Suprapubic skin (tissue), 4 donors: ENCODE measurements around the gene FOLH1. TPM values are rescaled to one million over a fixed set of nuclear protein-coding genes. Genes with fewer than 3 reads are reported as not detected.
"Not testable (repeated sequence)": the region's sequence is repeated elsewhere in the genome, so short reads cannot be mapped to it uniquely, and the experiment has no call there.

Experiments used
- DNase-seq, 2 donors: peaks; one replicate each; pipeline ENCODE4 v3.0.0-alpha.2; 2019; ENCODE audit warnings: low spot score in 2 of 2
- H3K27ac ChIP-seq: fragments of 200-600 bp; sonication (generic); one replicate; pipeline ENCODE4 v1.5.1; 2019
- H3K27me3 ChIP-seq: fragments of 200-600 bp; sonication (generic); one replicate; pipeline ENCODE4 v1.5.1; 2019
- H3K36me3 ChIP-seq: fragments of 200-600 bp; sonication (generic); one replicate; pipeline ENCODE4 v1.5.1; 2019
- H3K4me1 ChIP-seq: fragments of 200-600 bp; sonication (generic); one replicate; pipeline ENCODE4 v1.5.1; 2019
- H3K4me3 ChIP-seq: fragments of 200-600 bp; sonication (generic); one replicate; pipeline ENCODE4 v1.5.1; 2019; ENCODE audit warnings: mild to moderate bottlenecking
- H3K9me3 ChIP-seq: fragments of 200-600 bp; sonication (generic); one replicate; pipeline ENCODE4 v1.5.1; 2019
- EP300 ChIP-seq: sonication (generic); formaldehyde crosslinking; IDR thresholded peaks from one replicate; pipeline ENCODE4 v1.6.1; 2017; ENCODE audit warnings: antibody characterized with exemption
- POLR2A ChIP-seq, 2 donors: fragments of 450-650 bp; IDR thresholded peaks; one replicate each; pipeline ENCODE4 v1.6.1; 2017; ENCODE audit warnings: antibody characterized with exemption in 2 of 2, mild to moderate bottlenecking in 2 of 2, moderate library complexity in 2 of 2
- POLR2AphosphoS5 ChIP-seq, 3 donors: sonication (generic); formaldehyde crosslinking; IDR thresholded peaks; one replicate each; pipeline ENCODE4 v1.6.1; 2017; ENCODE audit warnings: antibody characterized with exemption in 3 of 3
- WGBS: methylation state at CpG from one replicate; pipeline ENCODE4 v1.1.5; 2018; 5-methylcytosine and 5-hydroxymethylcytosine counted together
- total RNA-seq, 4 donors: library from RNA; depleted of rRNA; stranded (reverse); fragments of >200 nt; gene quantifications; one replicate each; pipeline ENCODE4 v1.1.0, GENCODE V29; 2016
- TF ChIP-seq, protein P1 (sequence below), 2 donors: fragments of 200-600 bp in 1 of 2; fragments of 450-650 bp in 1 of 2; sonication (generic) in 1 of 2; IDR thresholded peaks; one replicate each; pipeline ENCODE4 v1.5.1; 2016 to 2019; ENCODE audit warnings: antibody characterized with exemption in 2 of 2, mild to moderate bottlenecking in 1 of 2, moderate library complexity in 1 of 2

Gene FOLH1
- total RNA-seq, 4 donors from 2014 or later: 0.64 to 2.6 (median 1.5) TPM

DNA sequence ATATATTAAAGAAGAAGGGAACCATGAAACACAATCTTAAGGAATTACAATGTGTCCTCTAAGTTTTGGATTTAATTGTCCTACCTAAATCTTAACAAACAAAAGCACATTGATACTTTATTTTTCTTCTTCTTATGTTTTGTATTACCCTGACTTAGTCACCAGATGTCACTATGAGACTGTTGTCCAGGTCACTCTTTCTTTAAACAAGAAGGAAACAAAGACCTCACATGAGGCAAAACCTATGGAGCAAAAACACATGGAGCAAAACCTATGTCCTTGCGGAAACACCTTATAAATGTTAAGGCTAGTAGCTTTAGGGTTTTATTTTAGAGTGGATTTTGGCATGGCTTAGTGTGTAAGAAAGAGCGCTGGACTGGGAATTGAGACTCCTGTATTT, 20.7 kb upstream of the FOLH1 start:
- H3K9me3 ChIP-seq, DNase-seq, H3K4me1 ChIP-seq: not testable (repeated sequence)

DNA sequence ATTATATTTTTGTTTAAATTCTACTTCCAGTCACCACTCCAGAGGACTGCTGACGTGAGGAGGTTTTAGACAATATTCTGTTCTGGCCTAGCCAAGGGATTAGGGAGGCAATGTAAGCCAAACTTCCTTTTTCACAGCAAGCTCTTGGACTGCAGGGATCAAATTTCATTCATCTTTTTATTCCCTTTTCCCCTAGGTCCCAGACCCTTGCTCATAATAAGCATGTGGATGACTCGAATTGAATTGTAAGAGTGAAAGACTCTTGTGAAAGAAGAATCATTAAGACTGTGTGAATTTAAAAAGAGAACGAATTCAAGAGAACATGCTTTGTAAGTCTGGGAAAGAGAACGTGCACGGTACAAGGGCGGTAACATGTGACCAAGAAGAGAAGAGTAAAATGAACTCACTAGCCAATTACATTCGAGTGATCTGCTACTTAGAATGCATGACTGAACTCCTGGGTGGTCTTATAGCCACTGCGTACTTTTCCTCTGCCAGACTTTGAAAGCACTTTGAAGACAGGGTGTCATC, 16.9 kb upstream of the FOLH1 start:
- not testable (repeated sequence) for H3K9me3 ChIP-seq, H3K27me3 ChIP-seq, H3K27ac ChIP-seq, H3K4me1 ChIP-seq, H3K36me3 ChIP-seq, H3K4me3 ChIP-seq, DNase-seq
- 68% methylated on average over 8 of the region's 8 CpGs for WGBS

More for the DNA sequence above, 20.7 kb upstream of the FOLH1 start:
- not testable (repeated sequence) for H3K4me3 ChIP-seq, H3K27ac ChIP-seq, H3K27me3 ChIP-seq, H3K36me3 ChIP-seq
- WGBS: 57% methylated on average over 2 of the region's 2 CpGs
- TF ChIP-seq, protein P1, sequence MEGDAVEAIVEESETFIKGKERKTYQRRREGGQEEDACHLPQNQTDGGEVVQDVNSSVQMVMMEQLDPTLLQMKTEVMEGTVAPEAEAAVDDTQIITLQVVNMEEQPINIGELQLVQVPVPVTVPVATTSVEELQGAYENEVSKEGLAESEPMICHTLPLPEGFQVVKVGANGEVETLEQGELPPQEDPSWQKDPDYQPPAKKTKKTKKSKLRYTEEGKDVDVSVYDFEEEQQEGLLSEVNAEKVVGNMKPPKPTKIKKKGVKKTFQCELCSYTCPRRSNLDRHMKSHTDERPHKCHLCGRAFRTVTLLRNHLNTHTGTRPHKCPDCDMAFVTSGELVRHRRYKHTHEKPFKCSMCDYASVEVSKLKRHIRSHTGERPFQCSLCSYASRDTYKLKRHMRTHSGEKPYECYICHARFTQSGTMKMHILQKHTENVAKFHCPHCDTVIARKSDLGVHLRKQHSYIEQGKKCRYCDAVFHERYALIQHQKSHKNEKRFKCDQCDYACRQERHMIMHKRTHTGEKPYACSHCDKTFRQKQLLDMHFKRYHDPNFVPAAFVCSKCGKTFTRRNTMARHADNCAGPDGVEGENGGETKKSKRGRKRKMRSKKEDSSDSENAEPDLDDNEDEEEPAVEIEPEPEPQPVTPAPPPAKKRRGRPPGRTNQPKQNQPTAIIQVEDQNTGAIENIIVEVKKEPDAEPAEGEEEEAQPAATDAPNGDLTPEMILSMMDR (IDR thresholded peaks at IDR 0.05): peak in 1 of 2 donors; percentile 11

DNA sequence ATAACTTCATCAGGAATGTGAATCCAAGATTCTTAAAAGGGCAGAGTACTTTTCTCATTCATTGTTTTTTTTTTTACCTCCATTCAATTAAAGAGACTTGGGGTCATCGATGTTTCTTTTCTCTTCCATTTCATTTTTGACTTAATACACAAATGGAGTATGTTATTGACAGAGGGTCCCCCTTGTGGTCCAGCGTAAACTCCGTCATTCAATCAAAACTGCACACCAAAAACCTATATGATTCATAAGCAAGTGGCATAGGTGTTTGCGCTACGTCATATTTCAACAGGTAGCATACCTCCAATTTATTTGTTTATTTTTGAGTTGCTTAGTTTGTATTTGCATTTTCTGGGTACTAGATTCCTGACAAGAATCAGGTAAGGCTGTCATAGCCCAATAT, 12.7 kb upstream of the FOLH1 start:
- Histone ChIP-seq H3K27me3 (no peaks in the 10 kb centered on the region), H3K4me3 (no peak overlapping the region), H3K4me1 (no peaks in the 10 kb centered on the region), H3K9me3 (no peaks in the 10 kb centered on the region), H3K36me3 (no peaks in the 10 kb centered on the region), H3K27ac (no peak overlapping the region)
- TF ChIP-seq POLR2AphosphoS5 (IDR thresholded peaks at IDR 0.05) (no peak), EP300 (no peak), POLR2A (IDR thresholded peaks at IDR 0.05) (no peak)
- TF ChIP-seq, protein P1 (IDR thresholded peaks at IDR 0.05): no peak
- no peak for DNase-seq
- 82% methylated on average over 5 of the region's 5 CpGs for WGBS

DNA sequence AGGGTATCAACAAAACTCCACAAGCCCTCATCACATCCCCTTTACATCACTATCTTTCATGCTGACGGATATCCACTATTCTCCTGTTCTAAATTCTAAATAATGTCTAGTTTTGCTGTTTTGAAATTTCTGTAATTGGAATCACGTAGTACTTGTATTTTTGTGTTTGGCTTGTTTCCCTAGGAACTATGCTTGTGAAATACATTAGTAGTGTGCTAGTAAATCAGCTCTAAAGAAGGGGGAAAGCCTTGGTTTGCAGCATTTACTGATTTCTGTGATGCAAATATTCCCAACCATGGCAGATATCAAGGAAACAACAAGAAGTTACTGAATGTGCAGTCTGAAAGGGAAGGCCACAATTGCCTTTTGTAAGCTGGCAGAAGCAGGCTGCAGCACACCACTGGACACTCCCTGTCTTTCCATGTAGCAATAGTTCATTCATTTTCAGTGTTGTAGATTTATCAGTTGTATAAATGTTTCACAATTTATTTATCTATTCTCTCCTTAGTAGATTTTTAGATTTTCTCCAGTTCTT, 4.7 kb upstream of the FOLH1 start:
- WGBS: 67% methylated on average over 2 of the region's 2 CpGs
- TF ChIP-seq EP300: no peak
- H3K36me3 ChIP-seq: no peaks in the 10 kb centered on the region
- no peak overlapping the region for H3K27ac ChIP-seq
- peaks cover 3% of the 10 kb centered on the region for H3K27me3 ChIP-seq
- DNase-seq: no peak
- peaks cover 4% of the 10 kb centered on the region for H3K4me1 ChIP-seq
- H3K9me3 ChIP-seq: no peaks in the 10 kb centered on the region
- H3K4me3 ChIP-seq: no peak overlapping the region

DNA sequence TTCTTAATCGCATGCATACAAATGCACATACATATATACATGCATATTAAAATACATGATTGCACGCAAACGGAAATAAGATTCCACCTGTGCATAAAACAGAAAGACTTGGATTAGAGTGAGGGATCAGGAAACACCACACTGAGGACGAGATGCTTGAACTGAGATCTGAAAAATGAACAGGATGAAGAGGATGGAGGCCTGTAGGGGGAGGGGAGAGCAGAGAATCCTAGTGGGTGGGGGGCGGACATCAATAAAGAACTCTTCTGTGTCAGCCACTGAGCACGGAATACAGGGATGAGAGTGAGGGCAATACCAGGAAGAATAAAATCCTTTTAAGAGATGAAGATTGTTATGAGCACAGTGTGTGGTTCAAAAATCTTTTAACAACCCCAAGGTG, 1.4 kb downstream of the FOLH1 start:
- H3K27ac ChIP-seq, H3K4me1 ChIP-seq, H3K4me3 ChIP-seq, H3K9me3 ChIP-seq, H3K36me3 ChIP-seq, H3K27me3 ChIP-seq, DNase-seq: not testable (repeated sequence)
- 80% methylated on average over 6 of the region's 6 CpGs for WGBS

DNA sequence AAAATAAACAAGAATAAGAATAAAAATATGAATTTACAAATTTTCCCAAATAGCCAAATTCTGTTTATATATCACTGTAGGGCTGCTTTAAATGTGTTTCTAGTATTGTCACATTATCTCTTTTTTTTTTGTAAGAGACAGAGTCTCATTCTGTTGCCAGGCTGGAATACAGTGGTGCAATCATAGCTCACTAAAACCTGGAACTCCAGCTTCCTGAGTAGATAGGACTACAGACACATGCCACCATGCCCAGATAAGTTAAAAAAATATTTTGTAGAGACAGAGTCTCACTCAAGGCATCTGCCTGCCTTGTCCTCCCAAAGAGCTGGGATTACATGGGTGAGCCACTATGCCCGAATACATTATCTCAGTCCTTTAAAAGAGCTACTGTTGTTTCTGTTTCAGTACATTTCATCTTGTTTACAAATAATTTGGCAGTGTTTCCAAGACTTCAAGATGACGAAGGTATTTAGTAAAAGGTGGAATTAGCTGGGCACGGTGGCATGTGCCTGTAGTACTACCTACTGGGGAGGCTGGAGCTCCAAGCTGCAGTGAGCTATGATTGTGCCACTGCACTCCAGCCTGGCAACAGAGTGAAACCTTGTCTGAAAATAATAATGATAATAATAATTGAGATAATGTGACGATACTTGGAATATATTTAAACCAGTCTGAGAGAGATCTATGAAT, 6.0 kb downstream of the FOLH1 start:
- TF ChIP-seq POLR2A (IDR thresholded peaks at IDR 0.05) (no peak), EP300 (no peak), POLR2AphosphoS5 (IDR thresholded peaks at IDR 0.05) (no peak)
- TF ChIP-seq, protein P1 (IDR thresholded peaks at IDR 0.05): no peak
- Histone ChIP-seq H3K27ac (no peak overlapping the region), H3K27me3 (no peaks in the 10 kb centered on the region), H3K9me3 (no peaks in the 10 kb centered on the region), H3K36me3 (no peaks in the 10 kb centered on the region), H3K4me1 (no peaks in the 10 kb centered on the region), H3K4me3 (no peak overlapping the region)
- no peak for DNase-seq
- WGBS: 81% methylated on average over 4 of the region's 4 CpGs

DNA sequence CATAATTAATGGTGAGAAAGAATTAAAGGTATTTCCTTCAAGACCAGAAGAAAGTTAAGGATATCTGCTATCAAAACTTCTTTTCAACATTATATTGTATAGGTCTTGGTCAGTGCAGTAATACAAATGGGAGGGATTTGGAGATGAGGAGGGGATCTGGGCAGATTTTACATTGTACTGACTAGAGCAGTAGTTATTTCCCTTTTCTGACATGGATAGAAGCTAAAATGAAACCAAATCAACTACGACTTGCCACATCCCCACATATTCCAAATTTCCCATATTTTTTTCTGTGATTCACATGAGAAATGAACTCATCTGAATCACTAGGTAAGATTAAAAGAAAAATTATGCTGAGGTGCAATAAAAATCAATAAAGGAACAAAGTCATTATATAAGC, 11.6 kb downstream of the FOLH1 start:
- H3K27ac ChIP-seq: not testable (repeated sequence)
- WGBS: 67% methylated on average over 1 of the region's 1 CpG

DNA sequence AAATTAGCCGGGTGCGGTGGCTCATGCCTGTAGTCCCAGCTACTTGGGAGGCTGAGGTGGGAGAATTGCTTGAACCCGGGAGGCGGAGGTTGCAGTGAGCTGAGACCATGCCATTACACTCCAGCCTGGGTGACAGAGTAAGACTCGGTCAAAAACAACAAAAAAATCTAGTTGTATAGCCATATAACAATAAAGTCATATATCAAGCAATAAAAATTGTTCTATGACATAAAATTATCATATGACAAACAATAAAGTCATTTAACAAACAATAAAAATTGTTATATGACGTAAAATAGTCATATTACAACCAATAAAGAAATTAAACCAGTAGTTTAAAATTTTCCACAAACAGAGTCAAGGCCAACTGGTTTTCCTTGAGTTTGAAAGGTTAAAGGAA, 12.4 kb downstream of the FOLH1 start:
- not testable (repeated sequence) for H3K36me3 ChIP-seq, H3K27ac ChIP-seq, H3K4me3 ChIP-seq, H3K9me3 ChIP-seq, H3K4me1 ChIP-seq, DNase-seq, H3K27me3 ChIP-seq
- WGBS: 89% methylated on average over 6 of the region's 6 CpGs

More for the DNA sequence above, 11.6 kb downstream of the FOLH1 start:
- not testable (repeated sequence) for H3K36me3 ChIP-seq, H3K4me3 ChIP-seq, H3K27me3 ChIP-seq, H3K4me1 ChIP-seq, H3K9me3 ChIP-seq, DNase-seq

DNA sequence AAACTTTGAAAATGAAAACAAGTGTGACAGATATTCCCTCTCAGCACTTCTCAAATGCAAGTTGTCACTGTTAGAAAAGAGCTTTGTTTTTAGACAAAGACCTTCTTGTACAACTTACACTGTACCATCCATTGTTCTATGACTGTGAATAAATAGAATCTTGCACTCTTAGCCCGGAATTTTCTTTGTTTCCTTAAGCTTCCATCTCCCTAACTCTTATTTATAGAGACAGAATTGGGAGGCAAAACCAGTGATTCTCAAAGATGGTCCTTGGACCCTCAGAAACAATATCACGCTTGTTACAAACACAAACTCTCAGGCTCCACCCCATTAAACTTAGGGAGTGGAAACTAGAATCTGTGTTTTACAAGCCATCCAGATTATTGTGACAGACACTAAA, 18.1 kb downstream of the FOLH1 start:
- not testable (repeated sequence) for DNase-seq, H3K36me3 ChIP-seq, H3K4me1 ChIP-seq, H3K27me3 ChIP-seq, H3K9me3 ChIP-seq, H3K27ac ChIP-seq, H3K4me3 ChIP-seq
- 78% methylated on average over 2 of the region's 2 CpGs for WGBS

DNA sequence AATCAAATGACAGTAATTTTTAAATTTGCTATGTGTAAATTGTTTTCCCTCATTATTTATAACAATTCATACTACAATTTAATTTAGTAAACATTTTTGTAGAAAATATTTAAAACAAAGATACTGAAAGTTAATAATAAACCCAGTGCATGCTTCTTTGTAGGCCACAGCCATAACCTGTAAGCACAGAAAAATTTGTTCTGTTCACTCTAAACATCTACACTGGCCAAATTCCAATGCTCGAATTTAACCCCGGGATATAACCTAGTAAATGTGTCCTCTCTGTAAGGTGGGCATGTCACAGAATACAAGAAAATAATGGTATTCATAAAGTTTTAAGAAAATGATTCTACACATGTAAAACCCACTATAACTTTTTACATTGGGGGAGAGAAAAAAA, 22.2 kb downstream of the FOLH1 start:
- H3K27me3 ChIP-seq, H3K9me3 ChIP-seq, H3K27ac ChIP-seq, DNase-seq, H3K4me3 ChIP-seq, H3K4me1 ChIP-seq, H3K36me3 ChIP-seq: not testable (repeated sequence)
- 79% methylated on average over 2 of the region's 2 CpGs for WGBS

DNA sequence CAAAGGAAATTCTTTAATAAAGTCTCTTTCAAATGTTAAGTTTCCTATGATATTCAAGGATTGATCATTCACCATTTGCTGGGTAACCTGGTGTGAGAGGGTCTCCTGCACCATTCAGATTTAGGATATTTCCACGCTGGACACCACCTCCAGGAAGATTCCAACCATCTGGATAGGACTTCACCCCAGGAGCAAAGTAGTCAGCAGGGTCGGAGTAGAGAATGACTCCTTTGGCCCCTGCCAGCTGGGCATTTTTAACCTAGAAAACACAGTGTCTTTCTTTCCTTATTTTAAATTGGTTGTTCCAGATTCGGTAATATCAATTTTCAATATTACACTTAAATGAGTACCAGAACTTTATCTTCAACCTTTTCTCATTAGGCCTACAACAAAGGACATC, 22.8 kb downstream of the FOLH1 start:
- not testable (repeated sequence) for H3K27me3 ChIP-seq, H3K4me3 ChIP-seq, H3K4me1 ChIP-seq, DNase-seq, H3K9me3 ChIP-seq, H3K27ac ChIP-seq, H3K36me3 ChIP-seq
- WGBS: 81% methylated on average over 3 of the region's 3 CpGs
